ACC112 (cell line): ENCODE results near the gene UFSP2.

ENCODE experiments used
- H2AFZ ChIP-seq: fragments of 200-600 bp; sonication (generic); one replicate; pipeline ENCODE4 v1.6.0; 2017; ENCODE audit warnings: antibody characterized with exemption, low read length; ENCODE audit not compliant: unreplicated experiment
- H3K27ac ChIP-seq: fragments of 200-600 bp; sonication (generic); 2 replicates; pipeline ENCODE4 v1.5.1; 2014; ENCODE audit warnings: low read depth, mild to moderate bottlenecking, antibody characterized with exemption, low read length, moderate library complexity
- H3K27me3 ChIP-seq: fragments of 200-600 bp; sonication (generic); 2 replicates; pipeline ENCODE4 v1.6.1; 2014; ENCODE audit warnings: mild to moderate bottlenecking, antibody characterized with exemption, low read length, moderate library complexity, mixed read lengths; ENCODE audit not compliant: insufficient read depth
- H3K36me3 ChIP-seq: fragments of 200-600 bp; sonication (generic); 2 replicates; pipeline ENCODE4 v1.6.1; 2016; ENCODE audit warnings: mild to moderate bottlenecking, antibody characterized with exemption, low read length, moderate library complexity, mixed read lengths; ENCODE audit not compliant: insufficient read depth
- H3K4me1 ChIP-seq: fragments of 200-600 bp; sonication (generic); one replicate; pipeline ENCODE4 v1.6.1; 2016; ENCODE audit warnings: low read length, mixed read lengths; ENCODE audit not compliant: insufficient read depth, unreplicated experiment, control insufficient read depth
- H3K4me3 ChIP-seq: fragments of 200-600 bp; sonication (generic); 2 replicates; pipeline ENCODE4 v1.5.1; 2014; ENCODE audit warnings: mild to moderate bottlenecking, low read depth, low read length
- H3K79me2 ChIP-seq: fragments of 200-600 bp; sonication (generic); one replicate; pipeline ENCODE4 v1.6.0; 2016; ENCODE audit warnings: low read length; ENCODE audit not compliant: control insufficient read depth, unreplicated experiment, insufficient read depth

UFSP2 gene

DNA sequence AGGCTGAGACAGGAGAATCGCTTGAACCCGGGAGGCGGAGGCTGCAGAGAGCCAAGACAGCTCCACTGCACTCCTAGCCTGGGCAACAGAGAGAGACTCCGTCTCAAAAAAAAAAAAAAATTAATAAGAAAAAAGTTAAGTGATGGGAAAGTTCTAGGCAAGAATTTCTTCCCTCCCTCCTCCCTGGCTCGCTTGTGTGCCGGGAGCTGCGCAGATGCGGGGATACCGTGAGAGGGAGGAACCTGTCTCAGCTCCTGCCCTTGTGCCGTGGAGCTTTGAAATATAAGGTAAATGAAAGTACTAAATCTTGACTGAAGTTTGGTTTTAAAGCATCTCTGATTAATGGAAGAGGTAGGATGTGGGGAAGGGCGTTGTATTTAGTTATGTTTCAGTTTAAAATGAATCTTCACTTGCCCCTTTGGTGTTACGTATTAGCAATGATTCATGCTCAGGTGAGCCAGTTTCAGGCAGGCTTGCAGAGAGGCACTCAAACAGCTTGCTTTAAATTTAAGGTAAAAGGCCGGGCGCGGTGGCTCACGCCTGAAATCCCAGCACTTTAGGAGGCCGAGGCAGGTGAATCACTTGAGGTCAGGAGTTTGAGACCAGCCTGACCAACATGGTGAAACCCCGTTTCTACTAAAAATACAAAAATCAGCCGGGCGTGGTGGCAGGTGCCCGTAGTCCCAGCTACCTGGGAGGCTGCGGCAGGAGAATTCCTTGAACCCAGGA, 1.4 kb upstream of the UFSP2 start:
- H3K4me3 ChIP-seq, result no peak overlapping the region
- H3K27me3 ChIP-seq, result no peaks in the 10 kb centered on the region
- no peak overlapping the region for H2AFZ ChIP-seq
- peaks cover 10% of the 10 kb centered on the region for H3K4me1 ChIP-seq
- peaks cover 28% of the 10 kb centered on the region for H3K79me2 ChIP-seq
- peaks cover 1% of the 10 kb centered on the region; the same call in 1 of the 2 replicates for H3K36me3 ChIP-seq
- no peak overlapping the region for H3K27ac ChIP-seq

DNA sequence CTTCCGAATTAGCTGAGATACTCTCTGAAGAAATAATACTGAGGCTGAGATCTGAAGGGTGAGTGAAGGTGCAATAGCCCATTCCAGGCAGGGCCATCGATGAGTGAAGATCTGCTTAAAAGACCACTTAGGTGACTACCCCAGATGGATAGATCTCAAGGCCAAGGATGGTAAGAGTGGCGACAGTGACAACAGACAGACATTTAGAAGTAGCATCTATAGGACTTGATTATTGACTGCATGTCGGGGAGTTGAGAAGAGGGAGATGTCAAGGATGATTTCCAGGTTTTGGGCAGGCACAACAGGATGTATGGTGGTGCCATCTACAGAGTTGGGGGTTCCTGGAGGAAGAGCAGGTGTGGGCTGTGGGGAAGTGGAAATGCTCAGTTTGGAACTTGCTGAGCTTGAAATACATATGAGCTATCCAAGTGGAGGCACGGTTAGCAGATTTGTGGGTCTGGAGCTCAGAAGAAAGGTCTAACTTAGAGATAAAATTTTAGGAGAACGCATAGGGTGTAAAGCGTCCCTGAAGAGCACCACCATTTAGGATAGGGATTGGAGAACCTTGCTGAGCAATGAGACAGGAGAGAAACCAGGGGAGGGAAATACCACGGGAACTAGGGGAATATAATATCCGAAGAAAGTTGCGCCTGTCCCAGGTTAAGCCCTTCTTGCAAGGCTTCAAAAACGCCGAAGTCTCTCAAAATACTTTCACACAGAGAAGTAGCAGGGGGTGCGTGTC, 688 bp downstream of the UFSP2 start:
- Histone ChIP-seq H3K27ac (peak overlapping the region; percentile 97), H3K27me3 (no peaks in the 10 kb centered on the region), H3K4me3 (peak overlapping the region; percentile 95), H2AFZ (peak overlapping the region; percentile 92), H3K79me2 (peaks cover 28% of the 10 kb centered on the region), H3K36me3 (peaks cover 4% of the 10 kb centered on the region; the same call in 1 of the 2 replicates), H3K4me1 (peaks cover 21% of the 10 kb centered on the region)

DNA sequence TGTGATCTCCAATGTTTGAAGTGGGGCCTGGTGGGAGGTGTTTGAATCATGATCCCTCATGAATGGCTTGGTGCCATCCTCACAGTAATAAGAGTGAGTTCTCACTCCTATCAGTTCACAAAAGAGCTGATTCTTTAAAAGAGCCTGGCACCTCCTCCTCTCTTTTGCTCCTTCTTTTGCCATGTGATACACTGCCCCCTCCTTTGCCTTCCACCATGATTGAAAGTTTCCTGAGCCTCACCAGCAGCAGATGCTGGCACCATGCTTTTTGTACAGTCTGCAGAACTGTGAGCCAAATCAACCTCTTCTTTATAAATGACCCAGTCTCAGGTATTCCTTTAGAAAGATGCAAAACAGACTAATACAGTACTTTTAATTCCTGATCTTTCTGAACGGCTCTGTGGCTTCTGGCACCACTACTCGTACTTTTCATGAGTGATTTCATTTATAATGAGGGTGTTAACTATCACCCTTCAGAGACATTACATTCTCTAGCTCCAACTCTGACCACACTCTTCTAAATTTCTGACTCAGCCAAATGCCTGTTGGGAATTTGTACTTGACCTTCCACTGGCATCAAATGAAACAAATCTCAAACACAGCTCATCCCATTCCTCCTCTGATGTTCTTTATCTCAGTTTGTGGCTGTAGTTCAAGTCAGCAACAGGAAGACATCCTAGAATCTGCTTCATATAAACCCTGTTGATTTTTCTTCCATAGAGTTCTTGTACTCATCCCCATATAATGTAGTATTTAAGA, 4.2 kb downstream of the UFSP2 start:
- peaks cover 15% of the 10 kb centered on the region for H3K36me3 ChIP-seq
- H3K27me3 ChIP-seq, result no peaks in the 10 kb centered on the region
- no peak overlapping the region for H3K27ac ChIP-seq
- peaks cover 21% of the 10 kb centered on the region for H3K4me1 ChIP-seq
- H2AFZ ChIP-seq, result no peak overlapping the region
- no peak overlapping the region for H3K4me3 ChIP-seq
- H3K79me2 ChIP-seq, result peaks cover 28% of the 10 kb centered on the region

DNA sequence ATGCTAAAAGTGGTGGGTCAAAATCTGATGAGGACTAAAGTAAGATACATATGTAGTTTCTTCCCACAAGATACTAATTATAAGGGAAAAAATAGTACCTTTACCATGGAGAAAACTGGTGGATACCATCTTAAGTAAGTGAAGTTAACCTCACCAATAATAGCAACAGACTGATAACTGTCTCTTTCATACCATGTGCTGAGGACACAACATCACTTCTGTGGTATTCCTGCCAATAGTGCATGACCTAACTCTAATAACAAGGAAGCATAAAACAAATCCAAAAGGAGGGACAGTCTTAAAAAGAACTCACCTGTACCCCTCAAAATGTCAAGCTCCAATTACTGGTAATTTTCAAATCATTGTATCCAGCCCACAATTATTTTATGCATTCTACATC, 8.8 kb downstream of the UFSP2 start:
- H3K36me3 ChIP-seq, result peaks cover 21% of the 10 kb centered on the region
- no peak overlapping the region for H2AFZ ChIP-seq
- H3K4me1 ChIP-seq, result peaks cover 9% of the 10 kb centered on the region
- H3K4me3 ChIP-seq, result no peak overlapping the region
- H3K27ac ChIP-seq, result no peak overlapping the region
- H3K27me3 ChIP-seq, result no peaks in the 10 kb centered on the region
- H3K79me2 ChIP-seq, result no peaks in the 10 kb centered on the region

DNA sequence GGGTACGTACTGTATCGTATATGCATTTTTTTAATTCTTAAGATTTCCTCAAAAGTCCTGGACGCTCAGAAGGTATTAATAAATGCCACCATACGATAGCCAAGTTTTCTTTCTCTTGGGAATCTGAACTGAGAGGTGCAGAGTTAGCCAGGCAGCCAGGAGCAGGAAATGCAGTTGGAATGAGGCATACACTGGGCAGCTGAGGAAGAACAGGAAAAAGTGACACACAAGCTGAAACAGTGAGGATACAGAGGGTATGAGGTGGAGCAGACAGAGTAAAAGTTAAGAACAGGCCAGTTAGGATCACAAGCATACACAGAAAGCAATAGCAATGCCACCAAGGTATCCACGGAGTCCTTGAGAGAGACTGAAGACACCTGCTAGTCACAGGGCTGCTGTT, 13.4 kb downstream of the UFSP2 start:
- Histone ChIP-seq H3K79me2 (no peaks in the 10 kb centered on the region), H2AFZ (no peak overlapping the region), H3K36me3 (peaks cover 40% of the 10 kb centered on the region), H3K4me3 (no peak overlapping the region), H3K4me1 (no peaks in the 10 kb centered on the region), H3K27ac (no peak overlapping the region), H3K27me3 (no peaks in the 10 kb centered on the region)

DNA sequence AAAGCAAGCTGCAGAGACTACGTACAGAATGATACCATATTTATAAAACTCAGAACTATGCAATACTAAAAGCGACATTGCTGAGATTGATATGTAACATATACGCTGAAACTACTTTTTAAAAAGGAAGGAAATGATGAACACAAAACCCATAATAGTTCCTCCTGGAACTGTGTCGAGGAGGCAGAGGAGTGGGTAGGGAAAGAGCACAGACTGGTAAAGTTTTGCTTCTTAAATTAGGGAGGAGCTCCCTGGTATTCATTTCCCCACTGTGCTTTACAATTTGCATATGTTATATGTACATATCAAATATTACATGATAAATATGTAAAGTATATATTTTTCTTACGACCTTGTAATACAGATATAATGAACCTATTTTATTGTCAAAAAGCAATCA, 13.9 kb downstream of the UFSP2 start:
- H3K4me3 ChIP-seq, result no peak overlapping the region
- no peak overlapping the region for H3K27ac ChIP-seq
- H3K36me3 ChIP-seq, result peaks cover 34% of the 10 kb centered on the region
- no peaks in the 10 kb centered on the region for H3K4me1 ChIP-seq
- no peaks in the 10 kb centered on the region for H3K79me2 ChIP-seq
- H2AFZ ChIP-seq, result no peak overlapping the region
- H3K27me3 ChIP-seq, result no peaks in the 10 kb centered on the region

DNA sequence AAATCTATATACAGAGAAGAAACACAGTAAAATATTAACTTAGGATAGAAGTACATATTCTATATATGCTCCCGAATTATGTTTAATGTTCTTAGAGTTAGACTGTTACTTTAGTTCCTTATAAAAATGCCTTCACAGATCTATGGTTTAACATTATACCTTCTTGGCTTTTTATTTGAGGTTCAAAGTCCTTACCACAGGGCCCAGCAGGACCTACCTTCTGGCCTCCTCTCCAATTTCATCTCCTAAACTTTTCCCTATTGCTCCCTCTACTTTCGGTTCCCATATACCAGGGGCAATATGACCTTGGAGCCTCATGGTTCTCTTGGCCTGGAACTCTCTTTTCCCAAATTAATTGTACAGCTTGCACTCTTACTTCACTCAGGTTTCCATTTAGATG, 17.3 kb downstream of the UFSP2 start:
- H2AFZ ChIP-seq, result no peak overlapping the region
- H3K27me3 ChIP-seq, result no peaks in the 10 kb centered on the region
- H3K4me3 ChIP-seq, result no peak overlapping the region
- H3K27ac ChIP-seq, result no peak overlapping the region
- H3K4me1 ChIP-seq, result no peaks in the 10 kb centered on the region
- no peaks in the 10 kb centered on the region for H3K79me2 ChIP-seq
- peaks cover 29% of the 10 kb centered on the region for H3K36me3 ChIP-seq

DNA sequence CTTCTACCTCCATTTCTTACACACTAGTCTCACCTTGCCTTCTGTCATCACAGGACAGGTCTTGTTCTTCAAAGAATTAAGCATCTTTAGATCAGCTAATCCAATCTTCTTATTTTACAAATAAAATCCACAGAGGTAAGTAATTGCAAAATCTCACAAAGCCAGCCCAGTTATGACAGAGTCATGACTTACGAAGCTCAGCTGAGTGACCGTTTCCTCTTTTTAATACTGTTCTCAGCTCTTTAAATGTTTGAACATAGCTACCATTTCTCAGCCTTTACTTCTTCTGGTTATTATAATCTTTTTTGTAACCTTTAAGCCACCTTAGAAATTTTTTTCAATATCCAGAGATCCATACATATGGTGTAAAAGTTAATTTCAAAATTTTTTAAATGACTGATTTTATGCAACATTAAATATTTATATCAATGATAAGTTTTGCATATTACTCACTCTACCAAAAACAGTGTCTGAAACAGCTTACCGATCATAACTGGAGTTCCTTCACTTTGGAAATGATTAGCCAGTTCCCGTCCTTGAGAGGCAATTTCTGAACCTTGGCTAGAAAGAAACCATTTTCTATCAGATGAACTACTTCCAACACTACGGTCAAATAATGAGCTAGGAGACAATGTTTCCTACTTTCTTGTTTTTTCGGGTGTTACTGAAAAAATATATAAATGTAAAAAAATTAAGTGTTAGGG, 20.3 kb downstream of the UFSP2 start:
- Histone ChIP-seq H3K4me3 (no peak overlapping the region), H3K27me3 (no peaks in the 10 kb centered on the region), H3K79me2 (no peaks in the 10 kb centered on the region), H3K27ac (no peak overlapping the region), H2AFZ (no peak overlapping the region), H3K4me1 (peaks cover under 1% of the 10 kb centered on the region), H3K36me3 (peaks cover 22% of the 10 kb centered on the region)

DNA sequence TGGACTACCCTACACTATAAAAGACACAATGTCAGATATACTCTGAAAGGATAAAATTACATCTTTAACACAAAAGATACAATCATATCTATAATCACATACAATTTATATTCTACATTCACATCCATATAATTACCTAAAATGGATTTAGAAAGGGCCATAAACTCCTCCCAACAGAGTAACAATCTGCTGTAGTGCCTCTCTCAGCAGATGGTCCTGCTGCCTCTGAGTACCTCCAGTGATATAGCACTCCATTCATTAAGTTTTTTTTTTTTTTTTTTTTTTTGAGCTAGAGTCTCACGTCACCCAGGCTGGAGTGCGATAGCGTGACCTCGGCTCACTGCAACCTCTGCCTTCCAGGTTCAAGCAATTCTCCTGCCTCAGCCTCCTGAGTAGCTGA, 21.7 kb downstream of the UFSP2 start:
- peaks cover 9% of the 10 kb centered on the region for H3K4me1 ChIP-seq
- no peak overlapping the region for H3K4me3 ChIP-seq
- H3K27ac ChIP-seq, result no peak overlapping the region
- no peaks in the 10 kb centered on the region for H3K79me2 ChIP-seq
- no peaks in the 10 kb centered on the region for H3K27me3 ChIP-seq
- H2AFZ ChIP-seq, result no peak overlapping the region
- peaks cover 24% of the 10 kb centered on the region for H3K36me3 ChIP-seq

DNA sequence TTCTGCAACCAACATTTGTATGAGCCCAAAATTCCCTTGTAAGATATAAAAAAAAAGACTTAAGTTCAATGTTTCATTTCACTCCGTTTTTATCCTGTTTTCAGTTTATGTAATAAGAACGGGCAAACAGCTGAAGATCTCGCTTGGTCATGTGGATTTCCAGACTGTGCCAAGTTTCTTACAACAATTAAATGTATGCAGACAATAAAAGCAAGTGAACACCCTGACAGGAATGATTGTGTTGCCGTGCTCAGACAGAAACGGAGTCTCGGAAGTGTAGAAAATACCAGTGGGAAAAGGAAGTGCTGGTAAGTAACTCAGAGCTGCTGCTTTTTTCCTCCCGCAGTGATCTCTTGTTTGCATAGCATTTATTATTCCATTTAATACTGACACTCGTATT, 26.3 kb downstream of the UFSP2 start:
- Histone ChIP-seq H3K4me1 (peaks cover 28% of the 10 kb centered on the region), H3K27me3 (no peaks in the 10 kb centered on the region), H2AFZ (no peak overlapping the region), H3K36me3 (peaks cover 18% of the 10 kb centered on the region), H3K79me2 (peaks cover 7% of the 10 kb centered on the region), H3K4me3 (peak overlapping the region; percentile 55; the same call in 1 of the 2 replicates), H3K27ac (no peak overlapping the region)
